Stimulated activated naive CD8-positive, alpha-beta T cell treated with anti-CD3 and anti-CD28 coated beads, Interleukin-15, amount 100 ng/mL, for 72 hours (primary cell): ENCODE data around the gene SERPINB2.
A peak's percentile ranks its signal among the peaks of the same experiment; 100 is the strongest.

Source experiments
- ATAC-seq: fragments of 150-1000 bp; cut with Tn5 transposase; 2 replicates; pipeline ENCODE4 v1.10.0; 2021; ENCODE audit warnings: mild to moderate bottlenecking, moderate library complexity
- DNase-seq, 2 donors: peaks; one replicate each; pipeline ENCODE4 v3.0.0; 2021 to 2022
- H3K27ac Mint-ChIP-seq, 2 donors: one replicate each; pipeline ENCODE4 v1.8.0; 2022; ENCODE audit warnings: mild to moderate bottlenecking in 2 of 2, mixed read lengths in 2 of 2, moderate library complexity in 2 of 2
- H3K27me3 Mint-ChIP-seq: one replicate; pipeline ENCODE4 v1.8.0; 2022; ENCODE audit warnings: mixed read lengths
- H3K4me1 Mint-ChIP-seq: one replicate; pipeline ENCODE4 v1.8.0; 2022; ENCODE audit warnings: mild to moderate bottlenecking, mixed read lengths
- H3K4me3 Mint-ChIP-seq, 2 donors: one replicate each; pipeline ENCODE4 v1.8.0; 2022; ENCODE audit warnings: mild to moderate bottlenecking in 2 of 2, mixed read lengths in 2 of 2, moderate library complexity in 1 of 2
- H3K9me3 Mint-ChIP-seq, 2 donors: one replicate each; pipeline ENCODE4 v1.8.0; 2022; ENCODE audit warnings: mixed read lengths in 2 of 2

SERPINB2 gene

DNA sequence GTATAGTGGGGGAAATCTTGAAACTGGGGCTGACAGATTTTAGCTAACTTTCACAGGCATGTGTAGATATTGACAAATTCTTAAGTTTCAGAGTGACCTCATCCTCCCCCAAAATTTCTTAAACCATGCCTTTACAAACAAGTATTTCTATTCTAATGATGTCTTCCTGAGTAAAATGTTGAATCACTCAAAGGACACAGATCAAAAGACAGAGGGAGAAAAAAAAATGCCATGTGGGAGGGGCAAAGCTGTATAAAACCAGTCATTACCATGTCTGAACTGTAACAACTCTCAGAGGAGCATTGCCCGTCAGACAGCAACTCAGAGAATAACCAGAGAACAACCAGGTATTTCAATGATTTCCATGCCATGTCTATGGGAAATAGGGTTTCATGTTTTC lies at the start of gene SERPINB2:
SERPINB2 (plus strand) TSS at position 282 of the 400 bp plus-strand sequence. CDS start 3,740 bp downstream, outside the sequence.
- DNase-seq (no peak), ATAC-seq (peak; percentile 59)
- Mint-ChIP-seq H3K9me3 (no peaks in the 10 kb centered on the region), H3K27me3 (peaks cover 17% of the 10 kb centered on the region), H3K4me3 (no peak within 1 kb of the TSS), H3K27ac (no peak within 1 kb of the TSS), H3K4me1 (no peaks in the 10 kb centered on the region)

GRCh38 chr18:63843008-63843407 lies 44.5 kb upstream of the SERPINB2 start:
- peaks cover 16% of the 10 kb centered on the region for H3K27me3 Mint-ChIP-seq
- H3K4me3 Mint-ChIP-seq: no peak overlapping the region
- no peak overlapping the region for H3K27ac Mint-ChIP-seq
- DNase-seq (no peak), ATAC-seq (no peak)
- H3K4me1 Mint-ChIP-seq: no peaks in the 10 kb centered on the region
- no peaks in the 10 kb centered on the region for H3K9me3 Mint-ChIP-seq

DNA sequence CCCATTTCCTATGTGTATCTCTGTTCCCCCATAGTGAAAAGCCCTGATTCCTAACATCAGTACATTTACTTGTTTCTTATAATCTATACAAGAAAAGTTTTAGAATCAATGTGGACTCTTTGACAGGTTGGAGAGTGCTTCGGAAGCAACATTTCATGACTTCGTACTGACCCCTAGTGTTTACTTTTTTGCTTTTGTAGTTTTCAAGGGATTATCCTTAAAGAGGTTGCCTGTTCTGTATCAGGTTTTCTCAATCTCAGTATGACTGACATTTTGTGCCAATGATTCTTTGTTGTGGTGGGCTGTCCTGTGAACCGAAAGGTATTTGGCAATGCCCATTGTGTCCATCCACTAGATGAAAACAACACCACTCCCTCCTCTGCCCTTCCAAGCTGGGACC lies 43.3 kb upstream of the SERPINB2 start:
- DNase-seq: no peak
- peak; percentile 45 for ATAC-seq

DNA sequence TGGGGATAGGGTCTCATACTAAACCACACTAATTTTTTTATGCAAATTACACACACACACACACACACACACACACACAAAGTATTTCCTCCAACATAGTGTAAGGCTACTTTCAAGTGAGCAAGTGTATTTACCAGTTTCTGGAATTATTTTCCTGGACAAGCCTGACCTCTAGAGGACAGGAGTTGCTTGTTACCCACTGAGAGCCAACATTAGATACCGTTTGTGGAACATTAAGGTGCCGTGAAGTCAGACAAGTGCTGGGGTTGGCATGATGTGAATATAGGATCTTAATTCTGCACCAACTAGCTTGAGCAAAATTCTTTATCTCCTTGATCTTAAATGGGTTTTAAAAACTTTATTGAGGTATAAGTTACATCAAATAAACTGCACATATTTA lies 39.3 kb upstream of the SERPINB2 start:
- H3K27me3 Mint-ChIP-seq: no peaks in the 10 kb centered on the region
- DNase-seq (no peak), ATAC-seq (peak; percentile 64)
- H3K27ac Mint-ChIP-seq: no peak overlapping the region
- H3K4me3 Mint-ChIP-seq: no peak overlapping the region
- H3K9me3 Mint-ChIP-seq: no peaks in the 10 kb centered on the region
- H3K4me1 Mint-ChIP-seq: no peaks in the 10 kb centered on the region

More for the DNA sequence above, 43.3 kb upstream of the SERPINB2 start:
- Mint-ChIP-seq H3K27ac (no peak overlapping the region), H3K27me3 (peaks cover 16% of the 10 kb centered on the region), H3K4me1 (no peaks in the 10 kb centered on the region), H3K9me3 (no peaks in the 10 kb centered on the region), H3K4me3 (no peak overlapping the region)

GRCh38 chr18:63850020-63850419 lies 37.5 kb upstream of the SERPINB2 start:
- no peak overlapping the region for H3K4me3 Mint-ChIP-seq
- no peaks in the 10 kb centered on the region for H3K4me1 Mint-ChIP-seq
- peak in 1 of 2 donors; percentile 15 for DNase-seq
- H3K27ac Mint-ChIP-seq: no peak overlapping the region
- peak; percentile 66 for ATAC-seq
- no peaks in the 10 kb centered on the region for H3K9me3 Mint-ChIP-seq
- H3K27me3 Mint-ChIP-seq: no peaks in the 10 kb centered on the region

GRCh38 chr18:63850636-63851035 lies 36.9 kb upstream of the SERPINB2 start:
- no peaks in the 10 kb centered on the region for H3K9me3 Mint-ChIP-seq
- no peak for ATAC-seq
- no peak overlapping the region for H3K4me3 Mint-ChIP-seq
- H3K27me3 Mint-ChIP-seq: no peaks in the 10 kb centered on the region
- no peak for DNase-seq
- H3K27ac Mint-ChIP-seq: no peak overlapping the region
- H3K4me1 Mint-ChIP-seq: no peaks in the 10 kb centered on the region

DNA sequence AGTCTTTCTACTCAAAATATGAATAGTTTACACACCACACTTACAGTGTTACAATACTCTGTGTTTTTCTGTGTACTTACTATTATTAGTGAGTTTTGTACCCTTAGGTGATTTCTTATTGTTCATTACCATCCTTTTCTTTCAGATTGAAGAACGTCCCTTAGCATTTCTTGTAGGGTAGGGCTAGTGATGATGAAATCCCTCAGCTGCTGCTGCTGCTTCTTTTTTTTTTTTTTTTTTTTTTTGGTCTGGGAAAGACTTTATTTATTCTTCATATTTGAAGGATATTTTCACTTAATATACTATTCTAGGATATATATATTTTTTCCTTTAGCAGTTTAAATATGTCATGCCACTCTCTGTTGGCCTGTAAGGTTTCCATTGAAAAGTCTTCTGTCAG lies 29.0 kb upstream of the SERPINB2 start:
- Mint-ChIP-seq H3K27ac (no peak overlapping the region), H3K27me3 (peaks cover 29% of the 10 kb centered on the region), H3K4me3 (no peak overlapping the region), H3K4me1 (no peaks in the 10 kb centered on the region), H3K9me3 (peaks cover 0 to 4% of the 10 kb centered on the region in 2 donors)
- DNase-seq: no peak
- no peak for ATAC-seq

- H3K27me3 Mint-ChIP-seq: peaks cover 29% of the 10 kb centered on the region
- H3K4me3 Mint-ChIP-seq: no peak overlapping the region
- H3K27ac Mint-ChIP-seq: no peak overlapping the region
- ATAC-seq (no peak), DNase-seq (no peak)
- no peaks in the 10 kb centered on the region for H3K4me1 Mint-ChIP-seq
- peaks cover 0 to 4% of the 10 kb centered on the region in 2 donors for H3K9me3 Mint-ChIP-seq
These were observed 27.6 kb upstream of the SERPINB2 start for GRCh38 chr18:63859781-63860475.

GRCh38 chr18:63860531-63860930 lies 27.0 kb upstream of the SERPINB2 start:
- ATAC-seq (no peak), DNase-seq (no peak)
- peaks cover 29% of the 10 kb centered on the region for H3K27me3 Mint-ChIP-seq
- H3K4me1 Mint-ChIP-seq: no peaks in the 10 kb centered on the region
- peaks cover 0 to 4% of the 10 kb centered on the region in 2 donors for H3K9me3 Mint-ChIP-seq
- no peak overlapping the region for H3K4me3 Mint-ChIP-seq
- no peak overlapping the region for H3K27ac Mint-ChIP-seq

GRCh38 chr18:63867368-63868125 lies 20.0 kb upstream of the SERPINB2 start:
- H3K27ac Mint-ChIP-seq: no peak overlapping the region
- no peaks in the 10 kb centered on the region for H3K4me1 Mint-ChIP-seq
- no peak overlapping the region for H3K4me3 Mint-ChIP-seq
- no peaks in the 10 kb centered on the region for H3K9me3 Mint-ChIP-seq
- ATAC-seq (no peak), DNase-seq (no peak)
- peaks cover 17% of the 10 kb centered on the region for H3K27me3 Mint-ChIP-seq

GRCh38 chr18:63868546-63868945 lies 19.0 kb upstream of the SERPINB2 start:
- Mint-ChIP-seq H3K27ac (no peak overlapping the region), H3K27me3 (peaks cover 22% of the 10 kb centered on the region), H3K9me3 (no peaks in the 10 kb centered on the region), H3K4me1 (no peaks in the 10 kb centered on the region), H3K4me3 (no peak overlapping the region)
- no peak for DNase-seq
- ATAC-seq: no peak

GRCh38 chr18:63869374-63869773 lies 18.1 kb upstream of the SERPINB2 start:
- no peaks in the 10 kb centered on the region for H3K9me3 Mint-ChIP-seq
- no peak for ATAC-seq
- H3K4me1 Mint-ChIP-seq: no peaks in the 10 kb centered on the region
- DNase-seq: no peak
- H3K27me3 Mint-ChIP-seq: peaks cover 22% of the 10 kb centered on the region
- H3K27ac Mint-ChIP-seq: no peak overlapping the region
- no peak overlapping the region for H3K4me3 Mint-ChIP-seq

DNA sequence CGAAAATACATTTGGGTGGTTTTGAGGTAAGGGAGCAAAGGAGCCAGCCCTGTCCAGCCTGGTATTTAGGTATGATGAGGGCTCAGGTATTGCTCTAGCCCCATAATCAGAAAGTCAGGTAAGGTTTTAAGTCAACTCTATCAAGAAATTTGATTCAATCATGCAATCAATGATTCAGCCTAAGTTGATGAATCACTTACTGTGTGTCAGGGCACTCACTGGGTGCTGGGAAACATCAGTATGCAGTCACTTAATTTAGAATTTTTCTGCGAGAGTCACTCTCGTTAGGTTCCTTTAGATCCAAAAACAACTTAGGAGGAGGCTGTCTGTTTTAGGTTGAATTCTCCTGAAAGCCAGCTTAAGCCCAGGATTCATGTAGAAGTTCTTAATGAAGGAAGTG lies 17.7 kb upstream of the SERPINB2 start:
- ATAC-seq: no peak
- no peaks in the 10 kb centered on the region for H3K4me1 Mint-ChIP-seq
- no peaks in the 10 kb centered on the region for H3K9me3 Mint-ChIP-seq
- no peak for DNase-seq
- H3K4me3 Mint-ChIP-seq: no peak overlapping the region
- peaks cover 22% of the 10 kb centered on the region for H3K27me3 Mint-ChIP-seq
- H3K27ac Mint-ChIP-seq: no peak overlapping the region

DNA sequence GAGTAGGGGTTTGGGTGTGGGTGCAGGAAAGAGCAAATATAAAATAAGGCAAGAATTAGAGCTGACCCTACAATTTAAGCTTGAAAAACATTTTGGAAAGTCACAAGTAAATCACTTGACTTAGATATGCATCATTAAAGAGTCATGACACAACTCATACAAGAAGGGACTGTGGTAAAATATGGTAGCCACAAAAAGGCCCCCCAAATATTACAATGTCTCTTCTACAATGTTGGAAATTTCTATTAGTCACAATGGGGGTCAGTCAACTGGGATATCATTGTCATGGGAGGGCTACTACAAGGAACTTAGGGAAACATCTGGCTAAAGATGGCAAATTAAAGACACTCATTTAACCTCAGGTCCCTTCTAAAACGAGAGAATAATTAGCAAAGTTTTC lies 15.7 kb upstream of the SERPINB2 start:
- H3K27ac Mint-ChIP-seq: no peak overlapping the region
- peaks cover 22% of the 10 kb centered on the region for H3K27me3 Mint-ChIP-seq
- no peaks in the 10 kb centered on the region for H3K9me3 Mint-ChIP-seq
- ATAC-seq: no peak
- H3K4me1 Mint-ChIP-seq: no peaks in the 10 kb centered on the region
- no peak overlapping the region for H3K4me3 Mint-ChIP-seq
- DNase-seq: no peak

GRCh38 chr18:63872586-63872985 lies 14.9 kb upstream of the SERPINB2 start:
- no peak for DNase-seq
- Mint-ChIP-seq H3K27me3 (peaks cover 22% of the 10 kb centered on the region), H3K9me3 (no peaks in the 10 kb centered on the region), H3K27ac (no peak overlapping the region), H3K4me1 (no peaks in the 10 kb centered on the region), H3K4me3 (no peak overlapping the region)
- no peak for ATAC-seq

DNA sequence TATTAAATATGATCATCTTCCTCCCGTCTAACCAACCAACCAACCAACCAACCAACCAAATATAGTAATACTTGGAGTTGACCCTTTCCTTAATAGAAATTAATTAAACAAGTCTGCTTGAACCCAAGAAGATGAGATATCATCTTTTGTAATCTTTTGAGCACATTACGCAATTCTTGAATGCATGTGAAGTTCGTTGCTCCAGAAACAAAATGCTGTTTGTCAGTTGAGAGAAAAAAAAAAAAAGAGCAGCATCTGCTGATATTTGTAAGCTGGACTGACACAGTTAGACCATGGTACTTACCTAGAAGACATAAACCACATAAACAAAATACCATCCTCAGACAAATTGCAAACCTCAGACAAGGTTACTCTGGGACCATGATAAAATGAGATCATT lies 9.2 kb upstream of the SERPINB2 start:
- peaks cover 6% of the 10 kb centered on the region for H3K4me1 Mint-ChIP-seq
- no peak overlapping the region for H3K4me3 Mint-ChIP-seq
- ATAC-seq (no peak), DNase-seq (no peak)
- H3K27me3 Mint-ChIP-seq: no peaks in the 10 kb centered on the region
- H3K27ac Mint-ChIP-seq: no peak overlapping the region
- no peaks in the 10 kb centered on the region for H3K9me3 Mint-ChIP-seq
